ENCODE data around the gene SMARCA5. TPM values are rescaled to one million over a fixed set of nuclear protein-coding genes. Genes with fewer than 3 reads are reported as not detected.

SMARCA5 gene, protein sequence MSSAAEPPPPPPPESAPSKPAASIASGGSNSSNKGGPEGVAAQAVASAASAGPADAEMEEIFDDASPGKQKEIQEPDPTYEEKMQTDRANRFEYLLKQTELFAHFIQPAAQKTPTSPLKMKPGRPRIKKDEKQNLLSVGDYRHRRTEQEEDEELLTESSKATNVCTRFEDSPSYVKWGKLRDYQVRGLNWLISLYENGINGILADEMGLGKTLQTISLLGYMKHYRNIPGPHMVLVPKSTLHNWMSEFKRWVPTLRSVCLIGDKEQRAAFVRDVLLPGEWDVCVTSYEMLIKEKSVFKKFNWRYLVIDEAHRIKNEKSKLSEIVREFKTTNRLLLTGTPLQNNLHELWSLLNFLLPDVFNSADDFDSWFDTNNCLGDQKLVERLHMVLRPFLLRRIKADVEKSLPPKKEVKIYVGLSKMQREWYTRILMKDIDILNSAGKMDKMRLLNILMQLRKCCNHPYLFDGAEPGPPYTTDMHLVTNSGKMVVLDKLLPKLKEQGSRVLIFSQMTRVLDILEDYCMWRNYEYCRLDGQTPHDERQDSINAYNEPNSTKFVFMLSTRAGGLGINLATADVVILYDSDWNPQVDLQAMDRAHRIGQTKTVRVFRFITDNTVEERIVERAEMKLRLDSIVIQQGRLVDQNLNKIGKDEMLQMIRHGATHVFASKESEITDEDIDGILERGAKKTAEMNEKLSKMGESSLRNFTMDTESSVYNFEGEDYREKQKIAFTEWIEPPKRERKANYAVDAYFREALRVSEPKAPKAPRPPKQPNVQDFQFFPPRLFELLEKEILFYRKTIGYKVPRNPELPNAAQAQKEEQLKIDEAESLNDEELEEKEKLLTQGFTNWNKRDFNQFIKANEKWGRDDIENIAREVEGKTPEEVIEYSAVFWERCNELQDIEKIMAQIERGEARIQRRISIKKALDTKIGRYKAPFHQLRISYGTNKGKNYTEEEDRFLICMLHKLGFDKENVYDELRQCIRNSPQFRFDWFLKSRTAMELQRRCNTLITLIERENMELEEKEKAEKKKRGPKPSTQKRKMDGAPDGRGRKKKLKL
- 27.9 TPM for total RNA-seq
- long read RNA-seq, full-length matches to known transcripts = 136 of 145 reads
- long read RNA-seq, partial matches to known transcripts = 8 of 145 reads
- long read RNA-seq, other reads (novel, unspliced or antisense) = 1 of 145 reads

- DNase-seq = peak; percentile 98
- intact Hi-C loops (cut with DNase I) = no loop called here
- ATAC-seq (ENCODE audit: poor library complexity) = peak; percentile 97
These were observed at the start of gene SMARCA5 for GRCh38 chr4:143513314-143514168. SMARCA5 (plus strand) TSS chr4:143513702; CDS start chr4:143513925, 223 bp downstream.

DNA sequence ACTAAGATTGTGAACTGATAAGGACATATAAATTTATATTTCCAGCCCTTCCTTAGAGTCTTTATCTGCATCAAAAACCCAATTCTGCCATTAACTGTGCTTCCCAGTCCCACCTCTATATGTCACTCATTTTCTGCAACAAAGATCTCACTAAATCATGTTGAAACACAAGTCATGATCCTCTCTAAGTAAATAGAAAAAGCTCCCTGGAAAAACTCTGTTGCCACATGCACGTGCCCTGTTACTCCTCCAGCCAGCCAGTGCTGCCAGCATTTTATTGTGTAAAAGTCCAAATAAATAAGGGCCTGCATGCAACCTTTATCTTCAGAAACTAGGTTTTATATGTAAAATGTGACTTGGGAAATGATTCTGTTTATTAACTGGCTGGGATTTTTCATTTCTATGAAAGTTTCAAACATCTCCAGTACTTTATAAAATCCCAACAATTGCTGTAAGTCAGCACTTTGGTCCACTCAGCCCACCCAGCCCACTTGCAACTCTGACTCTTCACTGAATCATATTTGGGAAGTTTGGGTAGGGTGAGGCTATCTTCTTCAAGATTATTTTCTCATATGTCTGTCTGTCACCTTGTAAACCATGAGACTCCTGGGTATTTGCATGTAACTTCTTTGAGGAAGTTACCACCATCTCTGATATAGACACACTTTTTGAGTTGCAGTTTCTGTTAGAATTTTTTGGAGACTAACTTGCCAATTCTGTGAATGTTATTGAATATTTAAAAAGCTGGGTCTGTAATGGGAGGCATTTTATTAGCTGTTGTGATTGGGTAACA, 40.0 kb upstream of the SMARCA5 start:
- ATAC-seq (ENCODE audit: poor library complexity) (no peak), DNase-seq (no peak)
- intact Hi-C loops (cut with DNase I) = no loop called here

GRCh38 chr4:143477487-143477886, 36.0 kb upstream of the SMARCA5 start:
- ATAC-seq (ENCODE audit: poor library complexity) (peak; percentile 14), DNase-seq (no peak)

DNA sequence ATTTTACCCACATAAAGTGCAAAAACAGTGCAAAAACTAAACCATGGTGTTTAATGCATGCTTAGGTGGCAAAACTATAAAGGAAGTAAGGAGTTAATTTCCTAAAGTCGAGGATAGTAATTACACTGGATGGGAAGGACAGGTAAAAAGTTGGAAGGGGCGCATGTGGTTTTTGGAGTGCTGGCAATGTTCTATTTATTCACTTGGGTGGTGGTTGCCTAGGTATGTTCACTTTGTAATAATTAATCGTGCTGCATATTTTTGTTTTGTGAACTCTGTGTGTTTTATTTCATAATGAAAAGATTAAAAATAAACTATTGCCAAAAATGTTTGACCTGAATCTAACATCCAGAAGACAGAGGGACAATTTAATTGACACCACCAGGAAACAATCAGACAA, 32.1 kb upstream of the SMARCA5 start:
- no peak for ATAC-seq (ENCODE audit: poor library complexity)
- intact Hi-C loops (cut with DNase I) = loop anchor here (5.0 kb wide), 1 partner anchor 279 kb away; no protein-coding TSS in a partner anchor
- no peak for DNase-seq

More at GRCh38 chr4:143477487-143477886, 36.0 kb upstream of the SMARCA5 start:
- intact Hi-C loops (cut with DNase I) = no loop called here

GRCh38 chr4:143482840-143483239, 30.7 kb upstream of the SMARCA5 start:
- intact Hi-C loops (cut with DNase I) = loop anchor here (5.0 kb wide), 1 partner anchor 281 kb away; no protein-coding TSS in a partner anchor
- peak; percentile 69 for ATAC-seq (ENCODE audit: poor library complexity)

GRCh38 chr4:143486314-143486713, 27.2 kb upstream of the SMARCA5 start:
- DNase-seq = no peak
- intact Hi-C loops (cut with DNase I) = no loop called here
- ATAC-seq (ENCODE audit: poor library complexity) = no peak

More at GRCh38 chr4:143482840-143483239, 30.7 kb upstream of the SMARCA5 start:
- no peak for DNase-seq

DNA sequence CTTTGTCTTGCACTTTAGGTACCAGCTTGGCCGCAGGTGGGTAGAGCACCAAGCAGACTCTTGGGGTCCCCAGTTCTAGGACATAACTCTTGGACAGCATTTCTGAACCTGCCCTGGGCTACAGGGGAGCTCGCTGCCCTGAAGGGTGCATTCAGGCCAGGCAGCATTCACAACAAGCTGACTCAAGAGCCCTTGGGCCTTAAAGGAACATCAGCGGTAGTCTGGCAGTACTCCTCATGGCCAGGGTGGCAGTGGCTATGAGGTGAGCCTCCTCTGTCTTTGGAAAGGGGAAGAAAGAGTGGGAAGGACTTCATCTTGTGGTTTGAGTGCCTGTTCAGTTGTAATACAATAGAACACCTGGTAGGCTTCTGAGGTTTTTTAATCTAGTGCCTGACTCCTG, 24.8 kb upstream of the SMARCA5 start:
- ATAC-seq (ENCODE audit: poor library complexity) = no peak
- intact Hi-C loops (cut with DNase I) = no loop called here

DNA sequence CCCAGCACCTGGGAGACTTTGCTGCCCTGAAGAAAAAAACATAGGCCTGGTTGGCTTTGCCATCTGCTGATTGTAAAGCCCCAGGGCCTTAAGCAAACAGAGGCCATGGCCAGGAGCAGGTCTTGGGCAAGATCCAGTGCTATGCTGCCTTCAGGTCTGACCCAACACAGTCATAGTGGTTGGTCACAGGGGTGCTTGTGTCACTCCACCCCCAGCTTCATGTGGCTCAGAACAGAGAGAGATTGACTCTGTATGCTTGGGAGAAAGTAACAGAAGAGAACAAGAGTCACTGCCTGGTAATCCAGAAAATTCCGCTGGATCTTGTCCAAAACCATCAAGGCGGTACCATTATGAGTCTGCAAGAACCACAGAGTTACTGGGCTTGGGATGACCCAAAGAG, 24.4 kb upstream of the SMARCA5 start:
- intact Hi-C loops (cut with DNase I) = no loop called here
- no peak for ATAC-seq (ENCODE audit: poor library complexity)
- no peak for DNase-seq

More for the DNA sequence above, 24.8 kb upstream of the SMARCA5 start:
- DNase-seq = no peak

GRCh38 chr4:143498021-143498420, 15.5 kb upstream of the SMARCA5 start:
- ATAC-seq (ENCODE audit: poor library complexity) (no peak), DNase-seq (no peak)
- intact Hi-C loops (cut with DNase I) = no loop called here

- ATAC-seq (ENCODE audit: poor library complexity) = no peak
- intact Hi-C loops (cut with DNase I) = no loop called here
- no peak for DNase-seq
These were observed 11.3 kb upstream of the SMARCA5 start for GRCh38 chr4:143502231-143502630.

DNA sequence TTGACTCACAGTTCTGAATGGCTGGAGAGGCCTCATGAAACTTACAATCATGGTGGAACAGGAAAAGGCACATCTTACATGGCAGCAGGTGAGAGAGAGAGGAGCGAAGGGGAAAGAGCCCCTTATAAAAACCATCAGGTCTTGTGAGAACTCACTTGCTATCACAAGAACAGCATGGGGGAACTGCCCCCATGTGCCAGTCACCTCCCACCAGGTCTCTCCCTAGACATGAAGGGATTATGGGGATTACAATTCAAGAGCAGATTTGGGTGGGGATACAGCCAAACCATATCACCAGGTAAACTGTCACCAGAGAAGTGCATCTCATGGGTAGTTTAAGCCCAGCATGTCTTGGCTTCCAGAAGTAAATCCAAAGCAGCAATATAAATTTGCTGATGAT, 7.5 kb upstream of the SMARCA5 start:
- intact Hi-C loops (cut with DNase I) = no loop called here
- no peak for ATAC-seq (ENCODE audit: poor library complexity)
- no peak for DNase-seq

- no peak for ATAC-seq (ENCODE audit: poor library complexity)
- no peak for DNase-seq
- intact Hi-C loops (cut with DNase I) = no loop called here
These were observed 1.6 kb upstream of the SMARCA5 start for GRCh38 chr4:143511906-143512305.

DNA sequence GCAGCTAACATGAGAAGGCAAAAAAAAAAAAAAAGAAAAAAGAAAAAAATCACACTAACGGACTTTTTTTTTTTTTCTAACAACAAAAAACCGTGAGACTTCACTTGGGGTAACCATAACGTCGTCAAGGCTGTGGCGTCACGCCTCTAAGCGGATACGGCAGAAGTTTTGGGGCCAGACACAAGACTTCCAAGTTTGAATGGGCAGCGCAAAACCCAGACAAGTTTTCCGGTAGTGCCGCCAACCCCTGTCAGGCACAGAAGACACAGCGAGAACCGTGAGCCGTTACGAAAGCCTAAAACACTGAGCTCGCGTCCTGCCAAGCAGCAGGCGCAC, 556 bp upstream of the SMARCA5 start:
- ATAC-seq (ENCODE audit: poor library complexity) = peak; percentile 42
- intact Hi-C loops (cut with DNase I) = no loop called here

GRCh38 chr4:143514169-143514495, 630 bp downstream of the SMARCA5 start:
- intact Hi-C loops (cut with DNase I) = no loop called here
- no peak for ATAC-seq (ENCODE audit: poor library complexity)
- no peak for DNase-seq

More for the DNA sequence above, 556 bp upstream of the SMARCA5 start:
- no peak for DNase-seq

- ATAC-seq (ENCODE audit: poor library complexity) (peak; percentile 32), DNase-seq (peak; percentile 62)
- intact Hi-C loops (cut with DNase I) = no loop called here
These were observed 995 bp downstream of the SMARCA5 start for GRCh38 chr4:143514497-143514896.

GRCh38 chr4:143514901-143515300, 1.4 kb downstream of the SMARCA5 start:
- DNase-seq = no peak
- intact Hi-C loops (cut with DNase I) = no loop called here
- no peak for ATAC-seq (ENCODE audit: poor library complexity)

- DNase-seq = no peak
- intact Hi-C loops (cut with DNase I) = no loop called here
- ATAC-seq (ENCODE audit: poor library complexity) = no peak
These were observed 2.4 kb downstream of the SMARCA5 start for GRCh38 chr4:143515905-143516304.

- ATAC-seq (ENCODE audit: poor library complexity) (no peak), DNase-seq (no peak)
- intact Hi-C loops (cut with DNase I) = no loop called here
These were observed 4.3 kb downstream of the SMARCA5 start for GRCh38 chr4:143517764-143518163.
